Measurements from ENCODE around the gene SLC37A1. TPM values are rescaled to one million over a fixed set of nuclear protein-coding genes. Genes with fewer than 3 reads are reported as not detected.

SLC37A1 gene
- total and polyA plus RNA-seq, 2 of the 13 experiments (the other 11 are each of a cell fraction or from before 2014, with no cell fraction given) = 0.22 to 0.40 TPM

- Histone ChIP-seq H3K36me3 (replicated peaks in 1 of 2; ENCODE audit: control insufficient read depth in 1 of 2, insufficient read depth in 2 of 2, low read length in 2 of 2) (no peaks in the 10 kb centered on the region), H3K27ac (ENCODE audit: extremely low read length, insufficient read depth, low read length) (no peak overlapping the region), H4K20me1 (ENCODE audit: insufficient read depth, low read length) (no peaks in the 10 kb centered on the region), H3K4me1 (ENCODE audit: insufficient read depth, low read length) (peaks cover 14% of the 10 kb centered on the region), H3K9ac (ENCODE audit: insufficient read depth, low read depth, low read length) (no peak overlapping the region), H3K27me3 (ENCODE audit: control insufficient read depth in 1 of 2, insufficient read depth in 2 of 2, low read length in 2 of 2) (peaks cover 1 to 19% of the 10 kb centered on the region in 2 experiments; a peak in 2 of 5 replicates), H2AFZ (ENCODE audit: low read length) (no peak overlapping the region), H3K79me2 (ENCODE audit: insufficient read depth, low read length) (no peaks in the 10 kb centered on the region), H3K4me2 (ENCODE audit: low read depth, low read length) (no peak overlapping the region), H3K4me3 (replicated peaks in 1 of 3; ENCODE audit: insufficient read depth in 1 of 3, low read depth in 2 of 3, low read length in 3 of 3) (no peak overlapping the region), H3K9me3 (ENCODE audit: low read length) (0 out of 2 replicates have a peak, but pooled peaks cover 5% of the 10 kb centered on the region)
- in situ Hi-C loops (cut with HindIII; ENCODE audit: extremely low pct_ligation_motif_present, low pct_unique_long_range_greater_than_20kb) = no loop called here
- no TSS peak for BruUV-seq (replicated peaks)
- ATAC-seq (no peak), DNase-seq (ENCODE audit: low spot score) (no peak), FAIRE-seq (no peak)
- no peak for TF ChIP-seq KLF6 (CRISPR knock-in tag; IDR thresholded peaks at IDR 0.05)
- TF ChIP-seq ZNF724P (CRISPR knock-in tag; IDR thresholded peaks at IDR 0.05; ENCODE audit: borderline replicate concordance) = no peak
- TF ChIP-seq MED1 (CRISPR knock-in tag; IDR thresholded peaks at IDR 0.05) = no peak
- TF ChIP-seq ATF4 (CRISPR knock-in tag; IDR thresholded peaks at IDR 0.05) = no peak
- TF ChIP-seq, protein P1, sequence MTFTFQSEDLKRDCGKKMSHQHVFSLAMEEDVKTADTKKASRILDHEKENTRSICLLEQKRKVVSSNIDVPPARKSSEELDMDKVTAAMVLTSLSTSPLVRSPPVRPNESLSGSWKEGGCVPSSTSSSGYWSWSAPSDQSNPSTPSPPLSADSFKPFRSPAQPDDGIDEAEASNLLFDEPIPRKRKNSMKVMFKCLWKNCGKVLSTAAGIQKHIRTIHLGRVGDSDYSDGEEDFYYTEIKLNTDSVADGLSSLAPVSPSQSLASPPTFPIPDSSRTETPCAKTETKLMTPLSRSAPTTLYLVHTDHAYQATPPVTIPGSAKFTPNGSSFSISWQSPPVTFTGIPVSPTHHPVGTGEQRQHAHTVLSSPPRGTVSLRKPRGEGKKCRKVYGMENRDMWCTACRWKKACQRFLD (CRISPR knock-in tag; IDR thresholded peaks at IDR 0.05; ENCODE audit: borderline replicate concordance) = no peak
- no peak for TF ChIP-seq TFDP2 (CRISPR knock-in tag; IDR thresholded peaks at IDR 0.05)
- TF ChIP-seq TGIF2 (CRISPR knock-in tag; IDR thresholded peaks at IDR 0.05) = no peak
- TF ChIP-seq ZNF407 (CRISPR knock-in tag; IDR thresholded peaks at IDR 0.05; ENCODE audit: not compliant biosample characterization) = no peak
- TF ChIP-seq ZNF891 (CRISPR knock-in tag; IDR thresholded peaks at IDR 0.05) = no peak
- ChIA-PET CTCF (ENCODE audit: low intra/inter-chr PET ratio, low total read pairs) (no interaction called here), POLR2A (no interaction called here)
- intact Hi-C loops (cut with micrococcal nuclease; ENCODE audit: unreplicated experiment) = no loop called here
These were observed 22.9 kb upstream of the SLC37A1 start for GRCh38 chr21:42490720-42491119.

Measured in HepG2 (cell line).